HG03139 (cell line): ENCODE results near the gene CCL24.
"Not testable (repeated sequence)": the region's sequence is repeated elsewhere in the genome, so short reads cannot be mapped to it uniquely, and the experiment has no call there.

Experiments
- ATAC-seq: cut with Tn5 transposase; IDR thresholded peaks from one replicate; pipeline ENCODE4 v1.9.1; 2021; ENCODE audit not compliant: unreplicated experiment

The CCL24 gene

GRCh38 chr7:75788154-75788847 lies 25.3 kb downstream of the CCL24 start:
- not testable (repeated sequence) for ATAC-seq

DNA sequence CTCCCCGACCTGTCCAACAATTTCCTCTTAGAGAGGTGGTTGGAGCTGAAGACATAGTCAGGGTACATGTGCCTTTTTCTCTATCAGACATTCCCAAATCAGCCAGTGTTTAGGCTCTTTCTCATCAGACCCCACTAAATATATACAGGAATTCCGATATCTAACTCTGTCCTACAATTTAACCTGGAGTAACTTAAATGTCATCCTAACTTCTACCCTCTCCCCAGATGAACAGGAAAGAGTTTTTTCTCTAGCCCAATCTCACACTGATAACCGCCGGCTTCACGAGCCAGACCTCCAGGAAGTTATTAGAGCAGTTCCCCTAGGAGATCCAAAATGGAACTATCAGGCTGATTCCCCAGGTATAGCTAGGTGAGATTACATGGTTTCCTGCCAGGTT lies 30.5 kb downstream of the CCL24 start:
- not testable (repeated sequence) for ATAC-seq

GRCh38 chr7:75780647-75781273 lies 32.8 kb downstream of the CCL24 start:
- not testable (repeated sequence) for ATAC-seq

DNA sequence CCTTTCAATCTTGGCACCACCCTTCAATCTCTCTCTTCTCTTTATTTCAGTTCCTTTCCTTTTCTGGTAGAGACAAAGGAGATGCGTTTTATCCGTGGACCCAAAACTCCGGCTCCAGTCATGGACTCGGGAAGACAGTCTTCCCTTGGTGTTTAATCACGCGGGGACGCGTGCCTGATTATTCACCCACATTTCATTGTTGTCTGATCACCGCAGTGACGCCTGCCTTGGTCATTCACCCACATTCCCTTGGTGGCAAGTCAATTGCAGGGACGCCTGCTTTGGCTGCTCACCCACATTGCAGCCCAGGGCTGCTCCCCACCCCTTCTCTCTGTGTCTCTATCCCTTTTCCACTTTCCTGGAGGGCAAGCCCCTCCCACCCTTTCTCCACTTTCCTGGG lies 34.1 kb downstream of the CCL24 start:
- ATAC-seq = not testable (repeated sequence)

GRCh38 chr7:75779035-75779434 lies 34.6 kb downstream of the CCL24 start:
- ATAC-seq = not testable (repeated sequence)

DNA sequence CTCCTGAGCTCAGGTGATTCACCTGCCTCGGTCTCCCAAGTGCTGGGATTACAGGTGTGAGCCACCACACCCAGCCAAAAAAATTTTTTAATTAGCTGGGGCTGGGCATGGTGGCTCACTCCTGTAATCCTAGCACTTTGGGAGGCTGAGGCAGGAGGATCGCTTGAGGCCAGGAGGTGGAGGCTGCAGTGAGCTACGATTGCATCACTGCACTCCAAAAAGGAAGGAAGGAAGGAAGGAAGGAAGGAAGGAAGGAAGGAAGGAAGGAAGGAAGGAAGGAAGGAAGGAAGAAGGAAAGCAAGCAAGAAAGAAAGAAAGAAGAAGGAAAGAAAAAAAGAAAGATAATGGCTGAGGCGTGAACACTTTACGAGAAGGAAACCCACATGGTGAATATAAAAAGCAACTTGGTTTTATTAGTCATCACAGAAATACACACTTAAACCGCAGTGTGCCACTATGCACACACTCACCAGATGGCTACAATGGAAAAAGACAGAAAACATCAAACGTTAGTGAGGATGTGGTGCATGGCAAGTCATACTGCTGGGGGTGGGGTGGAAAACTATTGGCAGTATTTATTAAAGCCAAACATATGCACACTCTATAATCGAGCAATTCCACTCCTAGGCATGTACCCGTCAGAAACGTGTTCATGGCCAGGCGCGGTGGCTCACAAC lies 37.2 kb downstream of the CCL24 start:
- no peak for ATAC-seq

DNA sequence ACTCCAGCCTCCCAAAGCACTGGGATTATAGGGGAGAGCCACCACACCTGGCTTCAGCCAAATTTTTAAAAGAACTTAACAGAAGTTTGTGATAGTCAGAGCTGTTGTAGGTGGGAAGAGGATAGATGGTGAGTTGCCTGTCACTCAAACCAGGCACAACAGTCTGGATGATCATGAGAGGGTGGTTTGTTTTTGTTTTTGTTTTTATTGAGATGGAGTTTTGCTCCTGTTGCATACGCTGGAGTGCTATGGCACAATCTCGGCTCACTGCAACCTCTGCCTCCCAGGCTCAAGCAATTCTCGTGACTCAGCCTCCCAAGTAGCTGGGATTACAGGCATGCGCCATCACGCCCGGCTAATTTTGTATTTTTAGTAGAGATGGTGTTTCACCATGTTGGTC lies 39.6 kb downstream of the CCL24 start:
- not testable (repeated sequence) for ATAC-seq

DNA sequence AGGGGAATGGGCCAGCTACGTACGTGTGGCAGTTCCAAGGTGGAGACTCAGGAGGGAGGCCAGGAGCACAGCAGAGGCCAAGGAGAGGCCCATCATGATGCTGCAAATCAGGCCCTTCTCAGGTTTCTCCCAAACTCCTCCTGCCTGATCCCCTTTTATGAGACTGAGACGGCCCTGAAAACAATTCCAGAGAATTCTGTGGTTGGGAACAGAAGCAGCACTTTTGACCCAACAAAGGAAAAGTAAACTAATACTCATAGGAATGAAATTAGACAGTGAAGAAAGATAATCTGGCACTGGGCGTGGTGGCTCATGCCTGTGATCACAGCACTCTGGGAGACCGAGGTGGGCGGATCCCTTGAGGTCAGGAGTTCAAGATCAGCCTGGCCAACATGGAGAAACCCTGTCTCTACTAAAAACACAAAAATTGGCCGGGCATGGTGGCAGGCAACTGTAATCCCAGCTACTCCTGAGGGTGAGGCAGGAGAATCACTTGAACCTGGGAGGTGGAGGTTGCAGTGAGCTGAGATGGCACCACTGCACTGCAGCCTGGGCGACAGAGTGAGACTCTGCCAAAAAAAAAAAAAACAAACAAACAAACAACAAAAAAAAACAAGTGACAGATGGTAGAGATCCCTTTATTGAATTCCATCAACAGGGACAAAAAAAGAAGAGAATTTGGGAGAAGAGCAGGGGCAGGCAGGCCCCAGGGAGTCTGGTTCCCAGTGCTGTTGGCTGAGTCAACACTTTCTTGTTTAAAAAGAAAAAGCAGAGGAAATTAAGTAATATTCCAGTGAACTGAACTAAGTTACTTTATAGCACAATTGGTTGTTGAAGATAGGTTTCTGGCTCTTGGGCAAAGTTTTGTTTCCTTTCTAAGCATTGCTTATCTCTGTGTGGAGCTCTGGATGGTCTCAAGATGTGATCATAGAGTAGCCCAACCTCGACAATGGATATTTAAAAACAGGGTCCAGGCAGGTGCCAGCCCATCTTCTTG lies 41.2 kb downstream of the CCL24 start, which contains the start of gene CCL26:
Gene CCL26, minus strand, starts transcription at position 131 of the 997 bp plus-strand sequence. Its CDS starts 35 bp downstream, at position 96.
- ATAC-seq = no peak

DNA sequence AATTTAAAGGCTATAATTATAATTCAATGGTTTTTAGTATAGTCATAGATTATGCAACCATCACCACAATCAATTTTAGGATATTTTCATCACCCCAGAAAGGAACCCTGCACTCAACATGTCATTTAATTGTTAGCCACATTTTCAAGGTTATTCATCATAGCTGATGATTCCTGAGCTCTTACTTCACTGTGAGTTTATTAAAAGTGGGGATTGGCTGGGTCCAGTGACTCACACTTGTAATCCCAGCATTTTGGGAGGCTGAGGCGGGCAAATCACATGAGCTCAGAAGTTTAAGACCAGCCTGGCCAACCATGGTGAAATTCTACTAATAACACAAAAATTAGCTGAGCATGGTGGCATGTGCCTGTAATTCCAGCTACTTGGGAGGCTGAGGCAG lies 42.4 kb downstream of the CCL24 start:
- no peak for ATAC-seq

DNA sequence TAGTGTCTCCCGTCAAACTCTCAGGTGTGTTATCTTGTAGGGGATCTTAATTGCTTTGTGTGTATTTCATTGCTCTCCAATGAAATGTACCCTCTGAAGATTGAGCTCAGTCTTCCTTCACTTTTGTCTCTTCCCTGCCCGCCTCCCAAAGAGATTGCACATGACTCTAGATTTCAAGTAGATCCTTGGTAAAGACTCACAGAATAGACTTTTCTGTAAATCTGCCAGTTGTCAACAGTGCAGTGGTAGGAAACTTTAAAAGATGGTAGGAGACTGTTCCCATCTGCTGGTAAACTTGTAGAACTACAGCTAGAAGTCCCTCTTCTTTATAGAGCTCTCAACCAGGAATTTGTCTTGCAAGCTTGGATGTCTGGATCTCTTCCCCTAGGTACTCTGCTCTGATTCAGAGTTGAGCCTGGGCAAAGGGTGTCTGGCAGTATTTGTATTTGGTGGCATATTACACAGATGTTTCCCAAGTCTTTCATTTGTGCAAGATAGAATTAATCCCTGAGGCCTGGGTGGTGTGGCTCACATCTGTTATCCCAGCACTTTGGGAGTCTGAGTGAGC lies 51.2 kb downstream of the CCL24 start:
- no peak for ATAC-seq

- ATAC-seq = not testable (repeated sequence)
Observed at GRCh38 chr7:75761801-75762200, 51.8 kb downstream of the CCL24 start.
